ENCODE results near the gene PDIA6.
"Not testable (repeated sequence)": the region's sequence is repeated elsewhere in the genome, so short reads cannot be mapped to it uniquely, and the experiment has no call there.

The PDIA6 gene

GRCh38 chr2:10817413-10817812 is 4.8 kb upstream of the PDIA6 start:
- H3K4me1 ChIP-seq (ENCODE audit: low read depth, poor library complexity, severe bottlenecking): peaks cover 5% of the 10 kb centered on the region
- H4K20me1 ChIP-seq (ENCODE audit: insufficient read depth): no peaks in the 10 kb centered on the region
- no peak overlapping the region for H3K27ac ChIP-seq
- peaks cover under 1% of the 10 kb centered on the region; the same call in 1 of the 2 replicates for H3K79me2 ChIP-seq (ENCODE audit: insufficient read depth, low read depth)
- no peaks in the 10 kb centered on the region for H3K27me3 ChIP-seq (ENCODE audit: insufficient read depth, low read depth)
- H2AFZ ChIP-seq (ENCODE audit: low read depth): no peak overlapping the region
- no peak overlapping the region for H3K4me3 ChIP-seq (IDR thresholded peaks at IDR 0.05; ENCODE audit: insufficient read depth, low read depth, low read length)
- TF ChIP-seq CTCF (conservative IDR thresholded peaks at IDR 0.05; ENCODE audit: low read depth, low read length): peak; percentile 60
- no peak overlapping the region for H3K9ac ChIP-seq
- H3K36me3 ChIP-seq (ENCODE audit: insufficient read depth): no peaks in the 10 kb centered on the region
- H3K4me2 ChIP-seq: no peak overlapping the region

GRCh38 chr2:10814571-10815331 is 2.2 kb upstream of the PDIA6 start:
- H3K36me3 ChIP-seq (ENCODE audit: insufficient read depth): peaks cover 2% of the 10 kb centered on the region; the same call in 1 of the 2 replicates
- no peak overlapping the region for H2AFZ ChIP-seq (ENCODE audit: low read depth)
- peaks cover 19% of the 10 kb centered on the region for H3K4me1 ChIP-seq (ENCODE audit: low read depth, poor library complexity, severe bottlenecking)
- H3K27ac ChIP-seq: no peak overlapping the region
- no peaks in the 10 kb centered on the region for H3K27me3 ChIP-seq (ENCODE audit: insufficient read depth, low read depth)
- no peak overlapping the region for H3K9ac ChIP-seq
- H4K20me1 ChIP-seq (ENCODE audit: insufficient read depth): peaks cover 4% of the 10 kb centered on the region; the same call in 1 of the 2 replicates
- H3K4me2 ChIP-seq: no peak overlapping the region
- TF ChIP-seq CTCF (conservative IDR thresholded peaks at IDR 0.05; ENCODE audit: low read depth, low read length): no peak
- peaks cover 27% of the 10 kb centered on the region for H3K79me2 ChIP-seq (ENCODE audit: insufficient read depth, low read depth)
- H3K4me3 ChIP-seq (IDR thresholded peaks at IDR 0.05; ENCODE audit: insufficient read depth, low read depth, low read length): no peak overlapping the region

GRCh38 chr2:10814142-10814541 is 1.6 kb upstream of the PDIA6 start:
- no peak overlapping the region for H3K4me3 ChIP-seq (IDR thresholded peaks at IDR 0.05; ENCODE audit: insufficient read depth, low read depth, low read length)
- H3K27ac ChIP-seq: no peak overlapping the region
- H3K9ac ChIP-seq: no peak overlapping the region
- TF ChIP-seq CTCF (conservative IDR thresholded peaks at IDR 0.05; ENCODE audit: low read depth, low read length): no peak
- H3K36me3 ChIP-seq (ENCODE audit: insufficient read depth): peaks cover 4% of the 10 kb centered on the region; the same call in 1 of the 2 replicates
- no peak overlapping the region for H2AFZ ChIP-seq (ENCODE audit: low read depth)
- H3K4me2 ChIP-seq: no peak overlapping the region
- H3K79me2 ChIP-seq (ENCODE audit: insufficient read depth, low read depth): peaks cover 33% of the 10 kb centered on the region
- peaks cover 10% of the 10 kb centered on the region for H4K20me1 ChIP-seq (ENCODE audit: insufficient read depth)
- H3K4me1 ChIP-seq (ENCODE audit: low read depth, poor library complexity, severe bottlenecking): peaks cover 25% of the 10 kb centered on the region
- H3K27me3 ChIP-seq (ENCODE audit: insufficient read depth, low read depth): no peaks in the 10 kb centered on the region

GRCh38 chr2:10813163-10814138 is 866 bp upstream of the PDIA6 start:
- not testable (repeated sequence) for H3K27ac ChIP-seq
- Histone ChIP-seq H3K9ac (peak overlapping the region; percentile 98; the same call in 1 of the 2 replicates), H3K4me1 (ENCODE audit: low read depth, poor library complexity, severe bottlenecking) (peaks cover 32% of the 10 kb centered on the region)

More at GRCh38 chr2:10813163-10814138, 866 bp upstream of the PDIA6 start:
- H3K79me2 ChIP-seq (ENCODE audit: insufficient read depth, low read depth): peaks cover 40% of the 10 kb centered on the region
- not testable (repeated sequence) for H3K4me3 ChIP-seq (IDR thresholded peaks at IDR 0.05; ENCODE audit: insufficient read depth, low read depth, low read length); H3K27me3 ChIP-seq (ENCODE audit: insufficient read depth, low read depth); H3K36me3 ChIP-seq (ENCODE audit: insufficient read depth)
- H3K4me2 ChIP-seq: peak overlapping the region; percentile 57
- peak overlapping the region; percentile 70 for H2AFZ ChIP-seq (ENCODE audit: low read depth)
- H4K20me1 ChIP-seq (ENCODE audit: insufficient read depth): peaks cover 17% of the 10 kb centered on the region
